H9 (cell line): ENCODE measurements around the gene PALD1. TPM values are rescaled to one million over a fixed set of nuclear protein-coding genes. Genes with fewer than 3 reads are reported as not detected.

Experiments used
- DNase-seq: peaks from one replicate; pipeline ENCODE4 v3.0.0-alpha.2; 2017
- H2AFZ ChIP-seq: one replicate; pipeline ENCODE4 v1.6.1; 2013; ENCODE audit warnings: mild to moderate bottlenecking, low read length, control low read depth, moderate library complexity
- H2AK5ac ChIP-seq: 2 replicates; pipeline ENCODE4 v1.6.1; 2013; ENCODE audit warnings: low read length, control low read depth, mixed read lengths; ENCODE audit not compliant: insufficient read length
- H2BK120ac ChIP-seq: one replicate; pipeline ENCODE4 v1.6.1; 2013; ENCODE audit warnings: low read depth, mild to moderate bottlenecking, low read length, control low read depth, inconsistent platforms; ENCODE audit not compliant: poor library complexity, severe bottlenecking
- H2BK12ac ChIP-seq: 2 replicates; pipeline ENCODE4 v1.6.1; 2013; ENCODE audit warnings: low read length, control low read depth, mixed read lengths, low read depth; ENCODE audit not compliant: insufficient read length
- H2BK15ac ChIP-seq: 2 replicates; pipeline ENCODE4 v1.6.1; 2013; ENCODE audit warnings: low read depth, low read length, control low read depth
- H2BK20ac ChIP-seq: one replicate; pipeline ENCODE4 v1.6.1; 2013; ENCODE audit warnings: low read depth, mild to moderate bottlenecking, low read length, control low read depth, inconsistent platforms; ENCODE audit not compliant: poor library complexity, severe bottlenecking
- H2BK5ac ChIP-seq: 2 replicates; pipeline ENCODE4 v1.6.1; 2013; ENCODE audit warnings: low read length, control low read depth, mixed read lengths; ENCODE audit not compliant: insufficient read length
- H3K14ac ChIP-seq: 2 replicates; pipeline ENCODE4 v1.6.1; 2013; ENCODE audit warnings: low read length, control low read depth; ENCODE audit not compliant: insufficient read depth
- H3K18ac ChIP-seq: 2 replicates; pipeline ENCODE4 v1.6.1; 2013; ENCODE audit warnings: low read depth, mild to moderate bottlenecking, mixed read lengths, low read length, control low read depth; ENCODE audit not compliant: insufficient read length
- H3K23ac ChIP-seq: 2 replicates; pipeline ENCODE4 v1.6.1; 2013; ENCODE audit warnings: low read length, control low read depth, mixed read lengths, low read depth; ENCODE audit not compliant: insufficient read length
- H3K23me2 ChIP-seq: 2 replicates; pipeline ENCODE4 v1.6.1; 2013; ENCODE audit warnings: low read depth, mild to moderate bottlenecking, mixed read lengths, low read length, control low read depth; ENCODE audit not compliant: insufficient read length, poor library complexity, severe bottlenecking
- H3K27ac ChIP-seq: 2 replicates; pipeline ENCODE4 v1.5.1; 2013; ENCODE audit warnings: low read length, control low read depth, mixed read lengths, low read depth; ENCODE audit not compliant: insufficient read length
- H3K27me3 ChIP-seq: 2 replicates; pipeline ENCODE4 v1.6.1; 2013; ENCODE audit warnings: low read length, control low read depth, inconsistent platforms; ENCODE audit not compliant: insufficient read depth
- H3K4ac ChIP-seq: 2 replicates; pipeline ENCODE4 v1.6.1; 2013; ENCODE audit warnings: low read depth, mild to moderate bottlenecking, control low read depth, inconsistent platforms, low read length, moderate library complexity
- H3K4me1 ChIP-seq: 2 replicates; pipeline ENCODE4 v1.6.1; 2013; ENCODE audit warnings: low read length, control low read depth, inconsistent platforms; ENCODE audit not compliant: insufficient read depth
- H3K4me2 ChIP-seq: 2 replicates; pipeline ENCODE4 v1.6.1; 2013; ENCODE audit warnings: low read length, control low read depth, mixed read lengths; ENCODE audit not compliant: insufficient read length, insufficient read depth
- H3K56ac ChIP-seq: 2 replicates; pipeline ENCODE4 v1.6.1; 2013; ENCODE audit warnings: low read depth, mild to moderate bottlenecking, mixed read lengths, low read length, control low read depth; ENCODE audit not compliant: insufficient read length
- H3K79me1 ChIP-seq: 2 replicates; pipeline ENCODE4 v1.6.1; 2013; ENCODE audit warnings: low read depth, mild to moderate bottlenecking, moderate library complexity, low read length, control low read depth, inconsistent platforms; ENCODE audit not compliant: insufficient read depth, poor library complexity, severe bottlenecking
- H3K79me2 ChIP-seq: 2 replicates; pipeline ENCODE4 v1.6.1; 2013; ENCODE audit warnings: low read length, control low read depth, inconsistent platforms; ENCODE audit not compliant: insufficient read depth
- H3K9ac ChIP-seq: 2 replicates; pipeline ENCODE4 v1.6.1; 2013; ENCODE audit warnings: low read length, control low read depth, mixed read lengths; ENCODE audit not compliant: insufficient read length; ENCODE audit errors: extremely low read depth
- H3K9me3 ChIP-seq: one replicate; pipeline ENCODE4 v1.6.1; 2013; ENCODE audit warnings: low read depth, low read length, inconsistent platforms; ENCODE audit not compliant: control insufficient read depth
- H3T11ph ChIP-seq: one replicate; pipeline ENCODE4 v1.6.1; 2013; ENCODE audit warnings: mild to moderate bottlenecking, low read length, control low read depth, inconsistent platforms
- H4K20me1 ChIP-seq: one replicate; pipeline ENCODE4 v1.6.1; 2013; ENCODE audit not compliant: control insufficient read depth, insufficient read length, insufficient read depth
- H4K5ac ChIP-seq: 2 replicates; pipeline ENCODE4 v1.6.1; 2013; ENCODE audit warnings: low read depth, mild to moderate bottlenecking, mixed read lengths, low read length, control low read depth; ENCODE audit not compliant: insufficient read length
- H4K8ac ChIP-seq: replicated peaks from 2 replicates; pipeline ENCODE4 v1.6.1; 2013; ENCODE audit warnings: low read length, control low read depth, mixed read lengths, low read depth; ENCODE audit not compliant: insufficient read length
- H4K91ac ChIP-seq: 2 replicates; pipeline ENCODE4 v1.6.1; 2013; ENCODE audit warnings: low read depth, mild to moderate bottlenecking, moderate library complexity, mixed read lengths, low read length, control low read depth; ENCODE audit not compliant: insufficient read length
- H3K27ac Mint-ChIP-seq, 3 experiments: 2 replicates in 2 of 3; 3 replicates in 1 of 3; pipeline ENCODE4 v1.8.0; 2020 to 2021; ENCODE audit warnings: mixed read lengths in 3 of 3, mild to moderate bottlenecking in 1 of 3, moderate library complexity in 1 of 3
- H3K27me3 Mint-ChIP-seq: 2 replicates; pipeline ENCODE4 v1.8.0; 2021; ENCODE audit warnings: low read depth, mild to moderate bottlenecking, moderate library complexity, mixed read lengths
- H3K36me3 Mint-ChIP-seq, 3 experiments: 2 replicates in 2 of 3; 3 replicates in 1 of 3; pipeline ENCODE4 v1.8.0; 2020 to 2021; ENCODE audit warnings: low read depth in 3 of 3, mixed read lengths in 3 of 3; ENCODE audit not compliant: insufficient read depth in 1 of 3
- H3K4me1 Mint-ChIP-seq, 2 experiments: 2 replicates each; pipeline ENCODE4 v1.8.0; 2020; ENCODE audit warnings: mixed read lengths in 2 of 2
- H3K4me3 Mint-ChIP-seq, 2 experiments: 2 replicates in 1 of 2; 3 replicates in 1 of 2; pipeline ENCODE4 v1.8.0; 2020 to 2021; ENCODE audit warnings: mild to moderate bottlenecking in 2 of 2, mixed read lengths in 2 of 2, moderate library complexity in 1 of 2
- H3K9me3 Mint-ChIP-seq, 2 experiments: 2 replicates in 1 of 2; 3 replicates in 1 of 2; pipeline ENCODE4 v1.8.0; 2020; ENCODE audit warnings: mild to moderate bottlenecking in 2 of 2, mixed read lengths in 2 of 2, moderate library complexity in 1 of 2
- CTCF ChIP-seq: fragments of 200-600 bp; sonication (generic); conservative IDR thresholded peaks from 3 replicates; pipeline ENCODE4 v1.8.0; 2021; ENCODE audit warnings: antibody characterized with exemption, mild to moderate bottlenecking
- WGBS: extraction: QIAGEN DNeasy Blood & Tissue Kit; methylation state at CpG from one replicate; pipeline ENCODE4 v1.1.7; 2013; ENCODE audit warnings: missing lambda C conversion rate, low lambda C conversion rate, mixed read lengths; ENCODE audit not compliant: insufficient read length; ENCODE audit errors: extremely low coverage; 5-methylcytosine and 5-hydroxymethylcytosine counted together
- total RNA-seq: library from RNA; stranded (reverse); gene quantifications from 2 replicates; pipeline ENCODE4 v1.2.1, GENCODE V29; 2021

PALD1 gene
- total RNA-seq, 1 experiment from 2014 or later, result 21.1 TPM

- Histone ChIP-seq H4K8ac (no peak overlapping the region), H2BK20ac (no peak overlapping the region), H3K9ac (no peak overlapping the region), H3K27ac (no peak overlapping the region), H4K91ac (no peak overlapping the region), H2AFZ (no peak overlapping the region), H3K4me2 (no peak overlapping the region), H2BK12ac (no peak overlapping the region), H3K23ac (no peak overlapping the region), H2BK5ac (no peak overlapping the region), H3K4me1 (no peaks in the 10 kb centered on the region), H3K56ac (no peak overlapping the region), H3K4ac (no peak overlapping the region), H3K14ac (no peak overlapping the region), H3K27me3 (no peaks in the 10 kb centered on the region), H2AK5ac (no peak overlapping the region), H4K20me1 (no peaks in the 10 kb centered on the region), H3K9me3 (no peaks in the 10 kb centered on the region), H3K79me1 (no peaks in the 10 kb centered on the region), H2BK15ac (no peak overlapping the region), H3K18ac (no peak overlapping the region), H4K5ac (no peak overlapping the region), H3K23me2 (no peaks in the 10 kb centered on the region), H3K79me2 (no peaks in the 10 kb centered on the region), H3T11ph (no peak overlapping the region), H2BK120ac (no peak overlapping the region)
- no peaks in the 10 kb centered on the region for H3K36me3 Mint-ChIP-seq
- H3K4me1 Mint-ChIP-seq, result peaks cover 13% of the 10 kb centered on the region in 2 experiments
- TF ChIP-seq CTCF, result no peak
- H3K27me3 Mint-ChIP-seq, result peaks cover 2% of the 10 kb centered on the region
- no CpG with 5 or more reads among the region's 7 CpGs for WGBS
- H3K9me3 Mint-ChIP-seq, result no peaks in the 10 kb centered on the region
- no peak for DNase-seq
- H3K27ac Mint-ChIP-seq, result no peak overlapping the region
- H3K4me3 Mint-ChIP-seq, result no peak overlapping the region
Observed at GRCh38 chr10:70578371-70578947, 99.9 kb downstream of the PALD1 start.
